ENCODE results near the gene RUNX1.

The RUNX1 gene

DNA sequence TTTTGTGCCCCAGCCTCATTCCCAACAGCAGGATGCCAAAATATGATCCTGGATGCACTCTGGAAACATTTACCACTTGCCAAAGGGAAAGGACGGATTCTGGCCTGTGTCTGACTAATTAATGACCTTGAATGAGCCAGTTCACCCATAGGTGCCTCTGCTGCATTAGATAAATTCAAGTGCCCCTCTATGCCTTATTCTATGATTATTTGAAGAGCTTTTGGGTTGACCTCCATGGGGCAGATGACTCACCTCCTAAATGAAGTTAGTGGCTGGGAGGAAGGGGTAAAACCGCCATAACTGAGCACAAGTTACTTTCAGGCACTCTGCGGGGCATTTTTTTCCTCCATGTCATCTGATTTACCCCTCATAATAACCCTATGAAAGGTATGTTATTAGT lies 282.2 kb downstream of the RUNX1 start:
- TF ChIP-seq GLIS3 (CRISPR knock-in tag; IDR thresholded peaks at IDR 0.05) (no peak), PPARA (CRISPR knock-in tag; IDR thresholded peaks at IDR 0.05; ENCODE audit: borderline replicate concordance) (no peak), BACH2 (CRISPR knock-in tag; IDR thresholded peaks at IDR 0.05; ENCODE audit: borderline replicate concordance) (no peak), SNAI2 (CRISPR knock-in tag; IDR thresholded peaks at IDR 0.05) (no peak), OSR1 (CRISPR knock-in tag; IDR thresholded peaks at IDR 0.05) (no peak), ZFP30 (CRISPR knock-in tag; IDR thresholded peaks at IDR 0.05) (no peak), ZC3H10 (CRISPR knock-in tag; IDR thresholded peaks at IDR 0.05) (no peak), ISL1 (CRISPR knock-in tag; IDR thresholded peaks at IDR 0.05) (no peak), RARB (CRISPR knock-in tag; IDR thresholded peaks at IDR 0.05) (no peak), ESRRG (CRISPR knock-in tag; IDR thresholded peaks at IDR 0.05) (no peak), TOX (CRISPR knock-in tag; IDR thresholded peaks at IDR 0.05; ENCODE audit: borderline replicate concordance) (no peak)
- TF ChIP-seq, protein P1, sequence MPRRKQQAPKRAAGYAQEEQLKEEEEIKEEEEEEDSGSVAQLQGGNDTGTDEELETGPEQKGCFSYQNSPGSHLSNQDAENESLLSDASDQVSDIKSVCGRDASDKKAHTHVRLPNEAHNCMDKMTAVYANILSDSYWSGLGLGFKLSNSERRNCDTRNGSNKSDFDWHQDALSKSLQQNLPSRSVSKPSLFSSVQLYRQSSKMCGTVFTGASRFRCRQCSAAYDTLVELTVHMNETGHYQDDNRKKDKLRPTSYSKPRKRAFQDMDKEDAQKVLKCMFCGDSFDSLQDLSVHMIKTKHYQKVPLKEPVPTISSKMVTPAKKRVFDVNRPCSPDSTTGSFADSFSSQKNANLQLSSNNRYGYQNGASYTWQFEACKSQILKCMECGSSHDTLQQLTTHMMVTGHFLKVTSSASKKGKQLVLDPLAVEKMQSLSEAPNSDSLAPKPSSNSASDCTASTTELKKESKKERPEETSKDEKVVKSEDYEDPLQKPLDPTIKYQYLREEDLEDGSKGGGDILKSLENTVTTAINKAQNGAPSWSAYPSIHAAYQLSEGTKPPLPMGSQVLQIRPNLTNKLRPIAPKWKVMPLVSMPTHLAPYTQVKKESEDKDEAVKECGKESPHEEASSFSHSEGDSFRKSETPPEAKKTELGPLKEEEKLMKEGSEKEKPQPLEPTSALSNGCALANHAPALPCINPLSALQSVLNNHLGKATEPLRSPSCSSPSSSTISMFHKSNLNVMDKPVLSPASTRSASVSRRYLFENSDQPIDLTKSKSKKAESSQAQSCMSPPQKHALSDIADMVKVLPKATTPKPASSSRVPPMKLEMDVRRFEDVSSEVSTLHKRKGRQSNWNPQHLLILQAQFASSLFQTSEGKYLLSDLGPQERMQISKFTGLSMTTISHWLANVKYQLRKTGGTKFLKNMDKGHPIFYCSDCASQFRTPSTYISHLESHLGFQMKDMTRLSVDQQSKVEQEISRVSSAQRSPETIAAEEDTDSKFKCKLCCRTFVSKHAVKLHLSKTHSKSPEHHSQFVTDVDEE (CRISPR knock-in tag; IDR thresholded peaks at IDR 0.05): no peak
- TF ChIP-seq, protein P2, sequence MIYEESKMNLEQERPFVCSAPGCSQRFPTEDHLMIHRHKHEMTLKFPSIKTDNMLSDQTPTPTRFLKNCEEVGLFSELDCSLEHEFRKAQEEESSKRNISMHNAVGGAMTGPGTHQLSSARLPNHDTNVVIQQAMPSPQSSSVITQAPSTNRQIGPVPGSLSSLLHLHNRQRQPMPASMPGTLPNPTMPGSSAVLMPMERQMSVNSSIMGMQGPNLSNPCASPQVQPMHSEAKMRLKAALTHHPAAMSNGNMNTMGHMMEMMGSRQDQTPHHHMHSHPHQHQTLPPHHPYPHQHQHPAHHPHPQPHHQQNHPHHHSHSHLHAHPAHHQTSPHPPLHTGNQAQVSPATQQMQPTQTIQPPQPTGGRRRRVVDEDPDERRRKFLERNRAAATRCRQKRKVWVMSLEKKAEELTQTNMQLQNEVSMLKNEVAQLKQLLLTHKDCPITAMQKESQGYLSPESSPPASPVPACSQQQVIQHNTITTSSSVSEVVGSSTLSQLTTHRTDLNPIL (CRISPR knock-in tag; IDR thresholded peaks at IDR 0.05; ENCODE audit: low read depth): no peak
- ATAC-seq: no peak

DNA sequence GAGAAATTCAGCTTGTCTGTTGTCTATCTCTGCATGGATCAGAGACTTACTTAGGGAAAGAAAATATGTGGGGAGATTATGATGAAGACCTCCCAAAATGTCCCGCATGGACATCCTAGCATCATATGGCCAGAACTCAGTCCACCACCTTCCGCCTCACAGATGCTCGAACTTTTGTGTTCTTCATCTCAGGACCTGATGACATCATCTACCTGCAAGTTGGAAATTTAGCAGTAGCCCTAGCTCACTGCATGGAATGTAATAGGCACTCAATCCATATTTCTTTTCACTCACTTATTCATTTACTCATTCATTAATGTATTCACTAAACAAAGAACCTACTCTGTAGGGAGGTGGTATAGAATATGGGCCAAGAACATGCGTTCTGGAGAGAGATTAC lies 283.5 kb downstream of the RUNX1 start:
- TF ChIP-seq, protein P3, sequence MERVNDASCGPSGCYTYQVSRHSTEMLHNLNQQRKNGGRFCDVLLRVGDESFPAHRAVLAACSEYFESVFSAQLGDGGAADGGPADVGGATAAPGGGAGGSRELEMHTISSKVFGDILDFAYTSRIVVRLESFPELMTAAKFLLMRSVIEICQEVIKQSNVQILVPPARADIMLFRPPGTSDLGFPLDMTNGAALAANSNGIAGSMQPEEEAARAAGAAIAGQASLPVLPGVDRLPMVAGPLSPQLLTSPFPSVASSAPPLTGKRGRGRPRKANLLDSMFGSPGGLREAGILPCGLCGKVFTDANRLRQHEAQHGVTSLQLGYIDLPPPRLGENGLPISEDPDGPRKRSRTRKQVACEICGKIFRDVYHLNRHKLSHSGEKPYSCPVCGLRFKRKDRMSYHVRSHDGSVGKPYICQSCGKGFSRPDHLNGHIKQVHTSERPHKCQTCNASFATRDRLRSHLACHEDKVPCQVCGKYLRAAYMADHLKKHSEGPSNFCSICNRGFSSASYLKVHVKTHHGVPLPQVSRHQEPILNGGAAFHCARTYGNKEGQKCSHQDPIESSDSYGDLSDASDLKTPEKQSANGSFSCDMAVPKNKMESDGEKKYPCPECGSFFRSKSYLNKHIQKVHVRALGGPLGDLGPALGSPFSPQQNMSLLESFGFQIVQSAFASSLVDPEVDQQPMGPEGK (CRISPR knock-in tag; IDR thresholded peaks at IDR 0.05; ENCODE audit: borderline replicate concordance): no peak
- TF ChIP-seq, protein P2 (CRISPR knock-in tag; IDR thresholded peaks at IDR 0.05; ENCODE audit: low read depth): no peak
- TF ChIP-seq ZFP30 (CRISPR knock-in tag; IDR thresholded peaks at IDR 0.05) (no peak), ESRRG (CRISPR knock-in tag; IDR thresholded peaks at IDR 0.05) (no peak), GLIS3 (CRISPR knock-in tag; IDR thresholded peaks at IDR 0.05) (no peak), PPARA (CRISPR knock-in tag; IDR thresholded peaks at IDR 0.05; ENCODE audit: borderline replicate concordance) (no peak), TOX (CRISPR knock-in tag; IDR thresholded peaks at IDR 0.05; ENCODE audit: borderline replicate concordance) (no peak), BACH2 (CRISPR knock-in tag; IDR thresholded peaks at IDR 0.05; ENCODE audit: borderline replicate concordance) (no peak), TCF4 (CRISPR knock-in tag; IDR thresholded peaks at IDR 0.05; ENCODE audit: borderline replicate concordance) (no peak), ARNTL (CRISPR knock-in tag; IDR thresholded peaks at IDR 0.05; ENCODE audit: borderline replicate concordance, low read depth) (no peak), ZC3H10 (CRISPR knock-in tag; IDR thresholded peaks at IDR 0.05) (no peak), RARB (CRISPR knock-in tag; IDR thresholded peaks at IDR 0.05) (no peak), ZNF8 (CRISPR knock-in tag; IDR thresholded peaks at IDR 0.05) (no peak), ISL1 (CRISPR knock-in tag; IDR thresholded peaks at IDR 0.05) (no peak), ZFP3 (CRISPR knock-in tag; IDR thresholded peaks at IDR 0.05) (no peak), SNAI2 (CRISPR knock-in tag; IDR thresholded peaks at IDR 0.05) (no peak), OSR1 (CRISPR knock-in tag; IDR thresholded peaks at IDR 0.05) (no peak), ZNF70 (CRISPR knock-in tag; IDR thresholded peaks at IDR 0.05) (no peak)
- TF ChIP-seq, protein P4, sequence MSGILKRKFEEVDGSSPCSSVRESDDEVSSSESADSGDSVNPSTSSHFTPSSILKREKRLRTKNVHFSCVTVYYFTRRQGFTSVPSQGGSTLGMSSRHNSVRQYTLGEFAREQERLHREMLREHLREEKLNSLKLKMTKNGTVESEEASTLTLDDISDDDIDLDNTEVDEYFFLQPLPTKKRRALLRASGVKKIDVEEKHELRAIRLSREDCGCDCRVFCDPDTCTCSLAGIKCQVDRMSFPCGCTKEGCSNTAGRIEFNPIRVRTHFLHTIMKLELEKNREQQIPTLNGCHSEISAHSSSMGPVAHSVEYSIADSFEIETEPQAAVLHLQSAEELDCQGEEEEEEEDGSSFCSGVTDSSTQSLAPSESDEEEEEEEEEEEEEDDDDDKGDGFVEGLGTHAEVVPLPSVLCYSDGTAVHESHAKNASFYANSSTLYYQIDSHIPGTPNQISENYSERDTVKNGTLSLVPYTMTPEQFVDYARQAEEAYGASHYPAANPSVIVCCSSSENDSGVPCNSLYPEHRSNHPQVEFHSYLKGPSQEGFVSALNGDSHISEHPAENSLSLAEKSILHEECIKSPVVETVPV (CRISPR knock-in tag; IDR thresholded peaks at IDR 0.05): no peak
- TF ChIP-seq, protein P5, sequence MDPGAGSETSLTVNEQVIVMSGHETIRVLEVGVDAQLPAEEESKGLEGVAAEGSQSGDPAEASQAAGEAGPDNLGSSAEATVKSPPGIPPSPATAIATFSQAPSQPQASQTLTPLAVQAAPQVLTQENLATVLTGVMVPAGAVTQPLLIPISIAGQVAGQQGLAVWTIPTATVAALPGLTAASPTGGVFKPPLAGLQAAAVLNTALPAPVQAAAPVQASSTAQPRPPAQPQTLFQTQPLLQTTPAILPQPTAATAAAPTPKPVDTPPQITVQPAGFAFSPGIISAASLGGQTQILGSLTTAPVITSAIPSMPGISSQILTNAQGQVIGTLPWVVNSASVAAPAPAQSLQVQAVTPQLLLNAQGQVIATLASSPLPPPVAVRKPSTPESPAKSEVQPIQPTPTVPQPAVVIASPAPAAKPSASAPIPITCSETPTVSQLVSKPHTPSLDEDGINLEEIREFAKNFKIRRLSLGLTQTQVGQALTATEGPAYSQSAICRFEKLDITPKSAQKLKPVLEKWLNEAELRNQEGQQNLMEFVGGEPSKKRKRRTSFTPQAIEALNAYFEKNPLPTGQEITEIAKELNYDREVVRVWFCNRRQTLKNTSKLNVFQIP (CRISPR knock-in tag; IDR thresholded peaks at IDR 0.05; ENCODE audit: borderline replicate concordance, low read depth): no peak
- ATAC-seq: no peak

All from SK-N-SH treated with all-trans-retinoic acid at 6 μM for 48 hours (cell line).